Smooth muscle cell (in vitro differentiated cells): Measurements from ENCODE around the gene NFKBIA. TPM values are rescaled to one million over a fixed set of nuclear protein-coding genes. Genes with fewer than 3 reads are reported as not detected.

Source experiments
- DNase-seq: peaks from one replicate; lab custom pipeline; 2025; ENCODE audit not compliant: unreplicated experiment; lab: John Stamatoyannopoulos, UW
- H2AFZ ChIP-seq: fragments of 200-600 bp; sonication (generic); 2 replicates; pipeline ENCODE4 v1.6.0; 2016; ENCODE audit warnings: antibody characterized with exemption, low read depth, mild to moderate bottlenecking
- H3F3A ChIP-seq: fragments of 200-600 bp; sonication (generic); 2 replicates; pipeline ENCODE4 v1.6.0; 2017; ENCODE audit warnings: antibody characterized with exemption, low read depth
- H3K27ac ChIP-seq: fragments of 200-600 bp; sonication (generic); 2 replicates; pipeline ENCODE4 v1.5.1; 2016; ENCODE audit warnings: low read depth, mild to moderate bottlenecking
- H3K27me3 ChIP-seq: fragments of 200-600 bp; sonication (generic); 2 replicates; pipeline ENCODE4 v1.6.1; 2016; ENCODE audit warnings: low read depth, mild to moderate bottlenecking
- H3K36me3 ChIP-seq: fragments of 200-600 bp; sonication (generic); 2 replicates; pipeline ENCODE4 v1.5.1; 2016; ENCODE audit warnings: low read depth
- H3K4me1 ChIP-seq: fragments of 200-600 bp; sonication (generic); 2 replicates; pipeline ENCODE4 v1.5.1; 2016; ENCODE audit warnings: low read depth
- H3K4me2 ChIP-seq: fragments of 200-600 bp; sonication (generic); 2 replicates; pipeline ENCODE4 v1.6.0; 2016; ENCODE audit warnings: mild to moderate bottlenecking
- H3K4me3 ChIP-seq: fragments of 200-600 bp; sonication (generic); 2 replicates; pipeline ENCODE4 v1.5.1; 2016; ENCODE audit warnings: mild to moderate bottlenecking
- H3K79me2 ChIP-seq: fragments of 200-600 bp; sonication (generic); 2 replicates; pipeline ENCODE4 v1.6.0; 2016; ENCODE audit warnings: low read depth, mild to moderate bottlenecking
- H3K9ac ChIP-seq: fragments of 200-600 bp; sonication (generic); 2 replicates; pipeline ENCODE4 v1.6.0; 2016; ENCODE audit warnings: low read depth
- H3K9me3 ChIP-seq: fragments of 200-600 bp; sonication (generic); replicated peaks from 2 replicates; pipeline ENCODE4 v1.5.1; 2016; ENCODE audit warnings: low read depth
- H4K20me1 ChIP-seq: fragments of 200-600 bp; sonication (generic); 2 replicates; pipeline ENCODE4 v1.6.0; 2016; ENCODE audit warnings: low read depth
- CTCF ChIP-seq: fragments of 200-600 bp; sonication (generic); IDR thresholded peaks from 2 replicates; pipeline ENCODE4 v1.5.1; 2017; ENCODE audit warnings: borderline replicate concordance, mild to moderate bottlenecking, antibody characterized with exemption; ENCODE audit not compliant: insufficient read depth, poor library complexity, severe bottlenecking
- WGBS: methylation state at CpG from one replicate; pipeline ENCODE4 v1.1.7; 2016; ENCODE audit warnings: low lambda C conversion rate; 5-methylcytosine and 5-hydroxymethylcytosine counted together
- polyA plus RNA-seq: library from polyadenylated mRNA; unstranded; fragments of >200 nt; fragmentation: Nextera tagmentation; extraction: Ambion mirVana; gene quantifications from 2 replicates; pipeline ENCODE4 v1.2.1, GENCODE V29; 2016
- total RNA-seq: library from RNA; depleted of rRNA; stranded (reverse); fragments of >200 nt; gene quantifications from 2 replicates; pipeline ENCODE4 v1.2.3, GENCODE V29; 2014

Gene NFKBIA
- total and polyA plus RNA-seq, 2 experiments from 2014 or later = 215 to 223 TPM

DNA sequence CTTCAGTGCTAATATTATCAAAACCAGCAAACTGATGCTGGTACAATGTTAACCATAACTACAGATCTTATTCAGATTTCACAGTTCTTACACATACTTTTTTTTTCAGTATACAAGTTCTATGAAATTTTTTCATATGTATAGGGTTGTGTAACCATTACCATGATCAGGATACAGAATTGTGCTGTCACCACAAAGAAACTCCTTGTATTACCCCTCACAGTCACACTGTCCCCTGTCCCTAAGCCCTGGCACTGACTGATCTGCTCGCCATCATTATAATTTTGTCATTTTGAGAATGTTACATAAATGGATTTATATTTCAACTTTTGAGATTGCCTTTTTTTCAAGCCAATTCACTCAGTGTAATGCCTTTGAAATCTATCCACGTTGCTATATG, 21.3 kb upstream of the NFKBIA start:
- Histone ChIP-seq H3K9me3 (no peaks in the 10 kb centered on the region), H3K27me3 (no peaks in the 10 kb centered on the region), H3K4me3 (no peak overlapping the region), H3K27ac (no peak overlapping the region), H3K4me1 (no peaks in the 10 kb centered on the region), H3K79me2 (no peaks in the 10 kb centered on the region), H3K36me3 (no peaks in the 10 kb centered on the region), H3F3A (no peaks in the 10 kb centered on the region), H3K4me2 (no peak overlapping the region), H2AFZ (no peak overlapping the region), H3K9ac (no peak overlapping the region), H4K20me1 (no peaks in the 10 kb centered on the region)
- WGBS = 69% methylated on average over 2 of the region's 2 CpGs
- no peak for DNase-seq
- TF ChIP-seq CTCF = no peak

DNA sequence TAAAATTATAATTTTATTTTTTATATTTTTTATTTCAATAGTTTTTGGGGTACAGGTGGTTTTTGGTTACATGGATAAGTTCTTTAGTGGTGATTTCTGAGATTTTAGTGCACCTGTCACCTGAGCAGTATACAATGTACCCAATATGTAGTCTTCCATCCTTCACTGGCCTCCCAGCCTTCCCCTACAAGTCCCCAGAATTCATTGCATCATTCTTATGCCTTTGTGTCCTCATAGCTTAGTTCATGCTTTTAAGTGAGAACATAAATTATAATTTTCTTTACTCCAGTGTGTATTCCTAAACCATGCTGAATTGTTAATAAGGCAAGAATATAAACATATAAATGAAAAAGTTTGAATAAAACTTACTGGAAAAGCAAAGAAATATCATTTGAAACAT, 19.1 kb upstream of the NFKBIA start:
- TF ChIP-seq CTCF = no peak
- H3K4me3 ChIP-seq = no peak overlapping the region
- H3K9me3 ChIP-seq = no peaks in the 10 kb centered on the region
- no peak for DNase-seq
- no peaks in the 10 kb centered on the region for H3F3A ChIP-seq
- H3K27ac ChIP-seq = no peak overlapping the region
- H2AFZ ChIP-seq = no peak overlapping the region
- no peaks in the 10 kb centered on the region for H3K4me1 ChIP-seq
- no peak overlapping the region for H3K9ac ChIP-seq
- H3K27me3 ChIP-seq = no peaks in the 10 kb centered on the region
- H3K79me2 ChIP-seq = no peaks in the 10 kb centered on the region
- no peak overlapping the region for H3K4me2 ChIP-seq
- no peaks in the 10 kb centered on the region for H4K20me1 ChIP-seq
- H3K36me3 ChIP-seq = no peaks in the 10 kb centered on the region

DNA sequence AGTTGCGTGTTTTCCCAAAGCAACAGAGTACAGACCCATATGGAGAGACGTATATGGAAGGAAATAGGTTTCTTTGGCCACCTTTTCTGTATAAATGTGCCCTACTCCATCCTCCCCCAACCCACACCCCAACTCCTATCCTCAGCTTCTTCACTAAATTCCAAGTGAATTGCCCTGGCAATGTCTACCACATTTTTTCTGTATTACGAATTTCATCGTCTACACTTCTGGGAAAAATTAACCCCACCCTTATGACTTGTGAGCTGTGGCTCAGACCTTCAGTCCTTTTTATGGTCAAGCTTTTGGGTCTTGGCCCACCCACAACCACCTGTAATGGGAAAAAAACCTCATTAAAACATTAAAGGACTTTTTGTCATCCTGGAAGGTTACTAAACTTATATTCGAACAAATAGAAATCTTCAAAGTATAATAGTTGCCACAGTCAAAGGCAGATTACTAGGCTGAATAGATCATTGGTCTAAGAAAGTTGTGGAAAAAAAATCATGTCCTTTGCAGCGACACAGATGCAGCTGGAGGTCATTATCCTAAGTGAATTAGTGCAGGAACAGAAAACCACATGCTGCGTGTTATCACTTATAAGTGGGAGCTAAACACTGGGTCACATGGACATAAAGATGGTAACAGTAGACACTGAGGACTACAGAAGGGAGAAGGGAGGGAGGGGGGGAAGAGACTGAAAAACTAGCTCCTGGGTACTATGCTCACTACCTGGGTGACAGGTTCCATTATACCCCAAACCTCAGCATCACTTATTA, 15.7 kb upstream of the NFKBIA start:
- no peak for TF ChIP-seq CTCF
- no peak overlapping the region for H3K9ac ChIP-seq
- DNase-seq = no peak

DNA sequence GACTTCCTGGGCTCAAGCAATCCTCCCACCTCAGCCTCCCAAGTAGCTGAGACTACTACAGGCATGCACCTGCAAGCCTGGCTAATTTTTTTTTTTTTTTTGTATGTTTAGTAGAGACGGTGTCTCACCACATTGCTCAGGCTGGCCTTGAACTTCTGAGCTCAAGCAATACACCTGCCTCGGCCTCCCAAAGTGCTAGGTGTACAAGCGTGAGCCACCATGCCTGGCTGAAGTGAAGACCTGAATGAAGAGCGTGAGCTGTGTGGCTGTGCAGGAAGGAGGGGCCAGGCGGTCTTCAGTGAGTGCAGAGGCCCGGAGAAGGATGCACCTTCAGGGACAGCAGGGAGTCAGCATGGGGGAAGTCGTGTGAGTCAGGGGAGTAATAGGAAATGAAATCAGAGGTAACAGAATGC, 14.9 kb upstream of the NFKBIA start:
- DNase-seq = no peak
- Histone ChIP-seq H2AFZ (no peak overlapping the region), H3K9me3 (no peaks in the 10 kb centered on the region), H3K36me3 (no peaks in the 10 kb centered on the region), H4K20me1 (no peaks in the 10 kb centered on the region), H3K27me3 (no peaks in the 10 kb centered on the region), H3K4me3 (no peak overlapping the region), H3F3A (no peaks in the 10 kb centered on the region), H3K79me2 (no peaks in the 10 kb centered on the region), H3K9ac (no peak overlapping the region), H3K4me1 (no peaks in the 10 kb centered on the region), H3K27ac (no peak overlapping the region), H3K4me2 (no peak overlapping the region)
- WGBS = 76% methylated on average over 7 of the region's 7 CpGs
- no peak for TF ChIP-seq CTCF

More for the DNA sequence above, 15.7 kb upstream of the NFKBIA start:
- 67% methylated on average over 7 of the region's 7 CpGs for WGBS
- Histone ChIP-seq H3K4me3 (no peak overlapping the region), H3K9me3 (no peaks in the 10 kb centered on the region), H3K27me3 (no peaks in the 10 kb centered on the region), H3K36me3 (no peaks in the 10 kb centered on the region), H3K79me2 (no peaks in the 10 kb centered on the region), H3F3A (no peaks in the 10 kb centered on the region), H3K4me2 (no peak overlapping the region), H3K27ac (no peak overlapping the region), H4K20me1 (no peaks in the 10 kb centered on the region), H2AFZ (no peak overlapping the region), H3K4me1 (no peaks in the 10 kb centered on the region)
